Suprapubic skin (tissue), 4 donors: Measurements from ENCODE around the gene FBXO5. TPM values are rescaled to one million over a fixed set of nuclear protein-coding genes. Genes with fewer than 3 reads are reported as not detected.

Source experiments
- DNase-seq, 2 donors: peaks; one replicate each; pipeline ENCODE4 v3.0.0-alpha.2; 2019; ENCODE audit warnings: low spot score in 2 of 2
- H3K27ac ChIP-seq: fragments of 200-600 bp; sonication (generic); one replicate; pipeline ENCODE4 v1.5.1; 2019
- H3K27me3 ChIP-seq: fragments of 200-600 bp; sonication (generic); one replicate; pipeline ENCODE4 v1.5.1; 2019
- H3K36me3 ChIP-seq: fragments of 200-600 bp; sonication (generic); one replicate; pipeline ENCODE4 v1.5.1; 2019
- H3K4me1 ChIP-seq: fragments of 200-600 bp; sonication (generic); one replicate; pipeline ENCODE4 v1.5.1; 2019
- H3K4me3 ChIP-seq: fragments of 200-600 bp; sonication (generic); one replicate; pipeline ENCODE4 v1.5.1; 2019; ENCODE audit warnings: mild to moderate bottlenecking
- H3K9me3 ChIP-seq: fragments of 200-600 bp; sonication (generic); one replicate; pipeline ENCODE4 v1.5.1; 2019
- EP300 ChIP-seq: sonication (generic); formaldehyde crosslinking; IDR thresholded peaks from one replicate; pipeline ENCODE4 v1.6.1; 2017; ENCODE audit warnings: antibody characterized with exemption
- POLR2A ChIP-seq, 2 donors: fragments of 450-650 bp; IDR thresholded peaks; one replicate each; pipeline ENCODE4 v1.6.1; 2017; ENCODE audit warnings: antibody characterized with exemption in 2 of 2, mild to moderate bottlenecking in 2 of 2, moderate library complexity in 2 of 2
- POLR2AphosphoS5 ChIP-seq, 3 donors: sonication (generic); formaldehyde crosslinking; IDR thresholded peaks; one replicate each; pipeline ENCODE4 v1.6.1; 2017; ENCODE audit warnings: antibody characterized with exemption in 3 of 3
- WGBS: methylation state at CpG from one replicate; pipeline ENCODE4 v1.1.5; 2018; 5-methylcytosine and 5-hydroxymethylcytosine counted together
- total RNA-seq, 4 donors: library from RNA; depleted of rRNA; stranded (reverse); fragments of >200 nt; gene quantifications; one replicate each; pipeline ENCODE4 v1.1.0, GENCODE V29; 2016
- TF ChIP-seq, protein P1 (sequence below), 2 donors: fragments of 200-600 bp in 1 of 2; fragments of 450-650 bp in 1 of 2; sonication (generic) in 1 of 2; IDR thresholded peaks; one replicate each; pipeline ENCODE4 v1.5.1; 2016 to 2019; ENCODE audit warnings: antibody characterized with exemption in 2 of 2, mild to moderate bottlenecking in 1 of 2, moderate library complexity in 1 of 2

The FBXO5 gene
- total RNA-seq, 4 donors from 2014 or later: 2.4 to 3.5 (median 3.3) TPM

GRCh38 chr6:153013438-153013837, 30.6 kb upstream of the FBXO5 start:
- Histone ChIP-seq H3K9me3 (no peaks in the 10 kb centered on the region), H3K36me3 (no peaks in the 10 kb centered on the region), H3K27ac (no peak overlapping the region), H3K4me3 (no peak overlapping the region), H3K4me1 (no peaks in the 10 kb centered on the region), H3K27me3 (no peaks in the 10 kb centered on the region)
- no peak for DNase-seq
- TF ChIP-seq, protein P1, sequence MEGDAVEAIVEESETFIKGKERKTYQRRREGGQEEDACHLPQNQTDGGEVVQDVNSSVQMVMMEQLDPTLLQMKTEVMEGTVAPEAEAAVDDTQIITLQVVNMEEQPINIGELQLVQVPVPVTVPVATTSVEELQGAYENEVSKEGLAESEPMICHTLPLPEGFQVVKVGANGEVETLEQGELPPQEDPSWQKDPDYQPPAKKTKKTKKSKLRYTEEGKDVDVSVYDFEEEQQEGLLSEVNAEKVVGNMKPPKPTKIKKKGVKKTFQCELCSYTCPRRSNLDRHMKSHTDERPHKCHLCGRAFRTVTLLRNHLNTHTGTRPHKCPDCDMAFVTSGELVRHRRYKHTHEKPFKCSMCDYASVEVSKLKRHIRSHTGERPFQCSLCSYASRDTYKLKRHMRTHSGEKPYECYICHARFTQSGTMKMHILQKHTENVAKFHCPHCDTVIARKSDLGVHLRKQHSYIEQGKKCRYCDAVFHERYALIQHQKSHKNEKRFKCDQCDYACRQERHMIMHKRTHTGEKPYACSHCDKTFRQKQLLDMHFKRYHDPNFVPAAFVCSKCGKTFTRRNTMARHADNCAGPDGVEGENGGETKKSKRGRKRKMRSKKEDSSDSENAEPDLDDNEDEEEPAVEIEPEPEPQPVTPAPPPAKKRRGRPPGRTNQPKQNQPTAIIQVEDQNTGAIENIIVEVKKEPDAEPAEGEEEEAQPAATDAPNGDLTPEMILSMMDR (IDR thresholded peaks at IDR 0.05): no peak
- no peak for TF ChIP-seq POLR2AphosphoS5 (IDR thresholded peaks at IDR 0.05)
- no peak for TF ChIP-seq POLR2A (IDR thresholded peaks at IDR 0.05)
- TF ChIP-seq EP300: no peak
- WGBS: 36% methylated on average over 2 of the region's 2 CpGs

DNA sequence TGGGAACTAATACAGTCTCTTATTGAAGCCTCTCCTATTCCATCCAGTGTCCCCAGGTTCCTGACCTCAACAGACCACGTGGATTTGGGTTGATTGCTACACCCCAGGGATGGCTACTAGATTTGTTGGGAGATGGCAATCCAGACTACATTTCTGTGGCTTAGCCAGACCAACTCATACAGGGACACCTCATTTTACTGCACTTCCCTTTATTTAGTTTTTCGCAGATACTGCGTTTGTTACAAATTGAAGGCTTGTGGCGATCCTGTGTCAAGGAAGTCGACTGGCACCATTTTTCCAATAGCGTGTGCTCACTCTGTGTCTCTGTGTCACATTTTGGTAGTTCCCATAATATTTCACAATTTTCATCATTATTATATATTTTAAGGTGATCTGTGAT, 30.0 kb upstream of the FBXO5 start:
- Histone ChIP-seq H3K36me3 (no peaks in the 10 kb centered on the region), H3K27ac (no peak overlapping the region), H3K4me3 (no peak overlapping the region), H3K9me3 (no peaks in the 10 kb centered on the region), H3K27me3 (no peaks in the 10 kb centered on the region), H3K4me1 (no peaks in the 10 kb centered on the region)
- DNase-seq: no peak
- 93% methylated on average over 6 of the region's 6 CpGs for WGBS
- TF ChIP-seq POLR2AphosphoS5 (IDR thresholded peaks at IDR 0.05) (no peak), EP300 (no peak), POLR2A (IDR thresholded peaks at IDR 0.05) (no peak)
- TF ChIP-seq, protein P1 (IDR thresholded peaks at IDR 0.05): no peak

DNA sequence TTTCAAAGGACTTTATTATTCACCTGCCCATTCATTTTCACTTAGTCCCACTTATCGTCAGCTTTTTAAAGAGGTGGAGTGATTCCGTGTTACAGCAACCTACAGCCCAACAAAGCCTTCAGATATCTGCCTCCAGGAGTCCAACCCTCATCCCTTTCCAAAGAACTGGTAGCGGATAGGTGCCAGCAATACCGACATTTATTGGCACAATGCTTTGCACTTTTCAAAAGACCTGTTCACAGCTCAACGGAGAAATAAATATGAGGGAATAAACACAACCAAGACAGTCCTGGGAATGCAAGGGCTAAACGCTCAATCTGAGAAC, 20.5 kb upstream of the FBXO5 start:
- H3K36me3 ChIP-seq: no peaks in the 10 kb centered on the region
- peaks cover 42% of the 10 kb centered on the region for H3K4me1 ChIP-seq
- peak overlapping the region; percentile 83 for H3K4me3 ChIP-seq
- 3% methylated on average over 6 of the region's 6 CpGs for WGBS
- DNase-seq: no peak
- no peaks in the 10 kb centered on the region for H3K9me3 ChIP-seq
- no peaks in the 10 kb centered on the region for H3K27me3 ChIP-seq
- H3K27ac ChIP-seq: peak overlapping the region; percentile 89
- TF ChIP-seq POLR2AphosphoS5 (IDR thresholded peaks at IDR 0.05) (no peak), EP300 (no peak), POLR2A (IDR thresholded peaks at IDR 0.05) (no peak)
- TF ChIP-seq, protein P1 (IDR thresholded peaks at IDR 0.05): no peak

DNA sequence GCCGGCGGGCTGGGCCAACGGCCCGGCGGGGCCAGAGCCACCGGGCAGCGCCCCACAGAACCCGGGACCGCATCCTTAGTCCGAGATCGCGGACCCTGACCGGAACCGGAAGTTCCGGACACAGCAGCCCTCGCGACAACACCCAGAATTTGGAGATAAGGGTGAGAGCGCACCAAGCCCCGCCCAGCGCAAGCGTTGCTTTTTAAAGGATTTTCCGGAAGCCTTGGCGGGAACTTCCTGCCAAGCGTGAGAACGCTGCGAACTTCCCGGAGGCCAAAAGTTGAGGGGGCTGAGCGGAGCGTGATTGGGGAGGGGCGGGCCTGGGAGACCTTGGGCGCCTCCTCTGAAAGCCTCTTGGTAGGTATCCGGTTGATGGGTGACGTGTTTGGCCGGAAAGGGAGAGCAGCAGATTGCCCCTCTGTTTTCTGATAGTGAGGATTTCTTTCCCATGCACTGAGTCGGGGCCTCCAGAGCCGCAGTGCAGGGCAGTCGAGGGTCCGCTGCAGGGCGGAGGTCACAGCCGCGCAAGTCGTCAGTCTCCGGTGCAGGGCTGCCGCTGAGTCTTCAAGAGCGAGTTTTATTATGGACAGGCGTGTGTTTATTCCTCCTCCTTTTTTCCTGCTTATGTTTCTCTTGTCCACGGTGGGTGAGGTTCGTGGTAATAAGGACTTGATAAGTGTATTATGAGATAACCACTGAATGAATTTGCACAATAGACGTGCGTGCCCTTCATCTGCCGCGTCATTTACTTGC, 19.9 kb upstream of the FBXO5 start, which contains the start of gene MTRF1L:
Gene MTRF1L (minus strand): TSS at position 97 of the 753 bp plus-strand sequence. CDS start 24 bp downstream, at position 73.
- under 1% methylated on average over 24 of the region's 52 CpGs for WGBS

More for the DNA sequence above, 19.9 kb upstream of the FBXO5 start, which contains the start of gene MTRF1L:
- peaks cover 5% of the 10 kb centered on the region for H3K36me3 ChIP-seq
- peak; percentile 95 to 96 for DNase-seq
- peak within 1 kb of the TSS; percentile 83 for H3K4me3 ChIP-seq
- H3K27me3 ChIP-seq: no peaks in the 10 kb centered on the region
- no peaks in the 10 kb centered on the region for H3K9me3 ChIP-seq
- peak within 1 kb of the TSS; percentile 89 for H3K27ac ChIP-seq
- TF ChIP-seq POLR2AphosphoS5 (IDR thresholded peaks at IDR 0.05) (peak; percentile 6 to 57 (median 27)), EP300 (no peak), POLR2A (IDR thresholded peaks at IDR 0.05) (peak; percentile 52 to 69)
- TF ChIP-seq, protein P1 (IDR thresholded peaks at IDR 0.05): no peak
- peaks cover 42% of the 10 kb centered on the region for H3K4me1 ChIP-seq
